RWPE2 (cell line): ENCODE data around the gene CTCF.

Experiments used
- ATAC-seq: fragments of 200-7000 bp; cut with Tn5 transposase; 3 replicates; pipeline ENCODE4 v1.9.1; 2021; ENCODE audit warnings: low read depth
- DNase-seq: peaks from one replicate; pipeline ENCODE4 v3.0.0-alpha.2; 2020; ENCODE audit warnings: low spot score
- H3K27ac ChIP-seq: fragments of 450-650 bp; 2 replicates; pipeline ENCODE4 v1.5.1; 2017; ENCODE audit warnings: mild to moderate bottlenecking; ENCODE audit not compliant: poor library complexity, severe bottlenecking
- H3K27me3 ChIP-seq: fragments of 250-450 bp; sonication (Bioruptor Pico); 2 replicates; pipeline ENCODE4 v1.5.1; 2021; ENCODE audit warnings: mild to moderate bottlenecking, moderate library complexity; ENCODE audit not compliant: insufficient read depth, poor library complexity, severe bottlenecking
- H3K36me3 ChIP-seq: fragments of 250-450 bp; sonication (Bioruptor Pico); 2 replicates; pipeline ENCODE4 v1.5.1; 2020; ENCODE audit warnings: low read depth, mild to moderate bottlenecking, moderate library complexity
- H3K4me1 ChIP-seq: fragments of 250-450 bp; sonication (Bioruptor Pico); 2 replicates; pipeline ENCODE4 v1.5.1; 2021; ENCODE audit warnings: mild to moderate bottlenecking, moderate library complexity; ENCODE audit not compliant: insufficient read depth, poor library complexity, severe bottlenecking
- H3K4me3 ChIP-seq: fragments of 250-450 bp; sonication (Bioruptor Pico); 2 replicates; pipeline ENCODE4 v1.5.1; 2021; ENCODE audit warnings: mild to moderate bottlenecking, moderate library complexity; ENCODE audit not compliant: severe bottlenecking
- H3K9me3 ChIP-seq: fragments of 250-450 bp; sonication (Bioruptor Pico); 2 replicates; pipeline ENCODE4 v1.5.1; 2021; ENCODE audit warnings: mild to moderate bottlenecking, moderate library complexity; ENCODE audit not compliant: severe bottlenecking
- CTCF ChIP-seq: fragments of 450-650 bp; IDR thresholded peaks from one replicate; pipeline ENCODE4 v1.5.1; 2017; ENCODE audit warnings: mild to moderate bottlenecking, moderate library complexity; ENCODE audit not compliant: poor library complexity, severe bottlenecking

The CTCF gene

GRCh38 chr16:67675999-67676398 is 113.7 kb downstream of the CTCF start:
- Histone ChIP-seq H3K9me3 (no peaks in the 10 kb centered on the region), H3K27ac (no peak overlapping the region), H3K4me1 (peaks cover 5% of the 10 kb centered on the region), H3K4me3 (no peak overlapping the region), H3K27me3 (no peaks in the 10 kb centered on the region), H3K36me3 (peaks cover 3% of the 10 kb centered on the region; the same call in 1 of the 2 replicates)
- no peak for ATAC-seq
- DNase-seq = no peak
- no peak for TF ChIP-seq CTCF

DNA sequence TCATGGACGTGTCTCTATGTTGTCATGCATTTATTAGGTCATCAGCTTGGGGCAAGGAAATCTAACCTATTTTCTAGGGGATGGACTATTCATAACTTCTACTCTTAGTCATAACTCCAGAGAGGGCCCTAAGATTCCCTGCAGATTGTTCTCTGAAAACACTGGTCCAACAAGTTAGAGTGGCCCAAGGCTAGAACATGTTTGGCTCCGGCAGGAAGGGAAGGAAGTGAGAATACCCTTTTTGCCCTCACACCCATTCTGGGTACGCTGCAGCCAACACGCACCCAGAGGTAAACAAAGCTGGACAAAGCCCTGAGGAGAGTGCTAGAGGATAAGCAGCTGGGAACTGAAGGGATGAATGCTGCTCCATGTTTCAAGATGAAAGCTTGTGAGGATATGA is 114.2 kb downstream of the CTCF start:
- Histone ChIP-seq H3K4me3 (no peak overlapping the region), H3K9me3 (no peaks in the 10 kb centered on the region), H3K27me3 (no peaks in the 10 kb centered on the region), H3K4me1 (peaks cover 5% of the 10 kb centered on the region), H3K27ac (no peak overlapping the region), H3K36me3 (peaks cover 3% of the 10 kb centered on the region; the same call in 1 of the 2 replicates)
- ATAC-seq (peak; percentile 15; the same call in 2 of the 3 replicates), DNase-seq (no peak)
- no peak for TF ChIP-seq CTCF

- no peaks in the 10 kb centered on the region for H3K9me3 ChIP-seq
- H3K36me3 ChIP-seq = peaks cover 3% of the 10 kb centered on the region; the same call in 1 of the 2 replicates
- H3K27me3 ChIP-seq = no peaks in the 10 kb centered on the region
- H3K4me1 ChIP-seq = peaks cover 5% of the 10 kb centered on the region
- DNase-seq (no peak), ATAC-seq (no peak)
- H3K27ac ChIP-seq = no peak overlapping the region
- TF ChIP-seq CTCF = no peak
- H3K4me3 ChIP-seq = no peak overlapping the region
These were observed 114.6 kb downstream of the CTCF start for GRCh38 chr16:67676939-67677338.

DNA sequence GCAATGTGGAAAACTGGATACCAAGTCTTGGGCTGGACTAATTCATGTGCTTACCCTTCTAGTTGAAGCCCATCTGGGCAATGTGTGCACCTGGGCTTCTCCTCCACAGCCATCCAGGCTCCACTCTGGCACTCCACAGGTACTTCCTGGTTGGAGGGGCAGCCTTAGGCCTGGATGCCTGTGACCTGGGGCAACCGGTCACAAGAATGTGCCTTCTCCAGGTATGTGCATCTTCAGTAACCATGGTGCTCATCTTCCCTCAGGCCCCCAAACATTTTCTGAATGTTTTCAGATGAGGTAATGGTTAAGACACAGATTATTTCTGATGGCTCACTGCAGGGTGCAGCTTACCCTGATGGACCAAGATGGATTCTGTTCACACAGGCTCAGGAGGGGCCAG is 115.4 kb downstream of the CTCF start:
- Histone ChIP-seq H3K27me3 (no peaks in the 10 kb centered on the region), H3K9me3 (no peaks in the 10 kb centered on the region), H3K4me3 (no peak overlapping the region), H3K36me3 (peaks cover 3% of the 10 kb centered on the region; the same call in 1 of the 2 replicates), H3K27ac (no peak overlapping the region), H3K4me1 (peaks cover 5% of the 10 kb centered on the region)
- no peak for TF ChIP-seq CTCF
- no peak for DNase-seq
- ATAC-seq = no peak

GRCh38 chr16:67678354-67679023 is 116.2 kb downstream of the CTCF start:
- no peaks in the 10 kb centered on the region for H3K9me3 ChIP-seq
- DNase-seq (no peak), ATAC-seq (no peak)
- no peak overlapping the region for H3K27ac ChIP-seq
- peaks cover 5% of the 10 kb centered on the region for H3K4me1 ChIP-seq
- H3K27me3 ChIP-seq = no peaks in the 10 kb centered on the region
- peaks cover 3% of the 10 kb centered on the region; the same call in 1 of the 2 replicates for H3K36me3 ChIP-seq
- no peak overlapping the region for H3K4me3 ChIP-seq
- no peak for TF ChIP-seq CTCF
